Astrocyte of the cerebellum (primary cell): ENCODE results near the gene SNAP91.
"Not testable (repeated sequence)": the region's sequence is repeated elsewhere in the genome, so short reads cannot be mapped to it uniquely, and the experiment has no call there.

Source experiments
- DNase-seq: peaks from one replicate; pipeline ENCODE4 v3.0.0-alpha.2; 2011; ENCODE audit warnings: low read depth
- H3K4me3 ChIP-seq: 2 replicates; pipeline ENCODE4 v1.5.1; 2011; ENCODE audit warnings: mild to moderate bottlenecking, low read depth, low read length, moderate library complexity
- CTCF ChIP-seq: IDR thresholded peaks from 2 replicates; pipeline ENCODE4 v1.5.1; 2012; ENCODE audit warnings: low read length, low read depth, moderate library complexity, mild to moderate bottlenecking; ENCODE audit errors: missing control alignments
- in situ Hi-C: cut with HindIII; loops from 2 replicates; pipeline ENCODE4 v1.10.0; 2017; ENCODE audit warnings: low sequenced_read_pairs

The SNAP91 gene

GRCh38 chr6:83592770-83593394 is 116.0 kb downstream of the SNAP91 start:
- peak; percentile 60 for TF ChIP-seq CTCF

GRCh38 chr6:83590416-83590815 is 118.5 kb downstream of the SNAP91 start:
- no peak for TF ChIP-seq CTCF
- no peak overlapping the region for H3K4me3 ChIP-seq
- no peak for DNase-seq
- in situ Hi-C loops = no loop called here

More at GRCh38 chr6:83592770-83593394, 116.0 kb downstream of the SNAP91 start:
- no peak for DNase-seq
- H3K4me3 ChIP-seq = no peak overlapping the region
- in situ Hi-C loops = no loop called here

GRCh38 chr6:83589076-83589475 is 119.8 kb downstream of the SNAP91 start:
- in situ Hi-C loops = no loop called here
- no peak overlapping the region for H3K4me3 ChIP-seq
- no peak for DNase-seq
- no peak for TF ChIP-seq CTCF

- H3K4me3 ChIP-seq = no peak overlapping the region
- no peak for TF ChIP-seq CTCF
- in situ Hi-C loops = no loop called here
- DNase-seq = no peak
Measured at GRCh38 chr6:83578057-83578456, 130.8 kb downstream of the SNAP91 start.

GRCh38 chr6:83574783-83575182 is 134.1 kb downstream of the SNAP91 start:
- no peak overlapping the region for H3K4me3 ChIP-seq
- in situ Hi-C loops = no loop called here
- DNase-seq = no peak
- no peak for TF ChIP-seq CTCF

GRCh38 chr6:83571663-83572185 is 137.2 kb downstream of the SNAP91 start:
- H3K4me3 ChIP-seq, DNase-seq, in situ Hi-C loops: not testable (repeated sequence)

GRCh38 chr6:83558975-83559374 is 149.9 kb downstream of the SNAP91 start:
- in situ Hi-C loops = no loop called here
- TF ChIP-seq CTCF = no peak
- no peak overlapping the region for H3K4me3 ChIP-seq
- DNase-seq = no peak
